Activated CD8-positive, alpha-beta memory T cell treated with anti-CD3 and anti-CD28 coated beads for 4 hours (primary cell): ENCODE measurements around the gene RANBP17.
"Not testable (repeated sequence)": the region's sequence is repeated elsewhere in the genome, so short reads cannot be mapped to it uniquely, and the experiment has no call there.

ENCODE experiments used
- DNase-seq, 2 donors: peaks; one replicate each; pipeline ENCODE4 v3.0.0-alpha.2; 2020; ENCODE audit warnings: low read depth in 2 of 2

Gene RANBP17

DNA sequence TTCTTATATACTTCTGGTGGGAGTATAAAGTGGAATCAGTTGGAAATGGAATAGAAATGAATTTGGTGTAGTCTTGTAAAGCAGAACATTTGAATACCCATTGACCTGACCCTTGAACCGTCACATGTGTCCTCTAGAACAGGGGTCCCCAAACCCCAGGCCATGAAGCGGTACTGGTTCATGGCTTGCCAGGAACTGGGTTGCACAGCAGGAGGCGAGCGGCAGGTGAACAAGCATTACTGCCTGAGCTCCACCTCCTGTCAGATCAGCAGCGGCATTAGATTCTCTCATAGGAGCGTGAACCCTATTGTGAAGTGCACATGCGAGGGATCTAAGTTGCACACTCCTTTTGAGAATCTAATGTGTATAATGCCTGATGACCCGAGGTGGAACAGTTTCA, 80.0 kb downstream of the RANBP17 start:
- no peak for DNase-seq

GRCh38 chr5:170945275-170945674, 83.5 kb downstream of the RANBP17 start:
- no peak for DNase-seq

GRCh38 chr5:170960567-170960966, 98.7 kb downstream of the RANBP17 start:
- DNase-seq, result no peak

DNA sequence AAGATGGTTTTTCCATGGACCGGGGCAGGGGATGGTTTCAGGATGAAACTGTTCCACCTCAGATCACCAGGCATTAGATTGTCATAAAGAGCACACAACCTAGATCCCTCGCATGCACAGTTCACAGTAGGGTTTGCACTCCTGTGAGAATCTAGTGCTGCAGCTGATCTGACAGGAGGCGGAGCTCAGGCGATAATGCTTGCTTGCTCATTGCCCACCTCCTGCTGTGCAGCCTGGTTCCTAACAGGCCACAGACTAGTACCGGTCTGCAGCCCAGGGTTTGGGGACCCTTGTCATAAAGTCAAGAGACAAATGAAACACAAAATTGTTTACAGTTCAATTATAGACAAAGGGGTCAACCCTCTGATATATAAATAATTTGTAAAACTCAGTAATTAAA, 101.7 kb downstream of the RANBP17 start:
- no peak for DNase-seq

DNA sequence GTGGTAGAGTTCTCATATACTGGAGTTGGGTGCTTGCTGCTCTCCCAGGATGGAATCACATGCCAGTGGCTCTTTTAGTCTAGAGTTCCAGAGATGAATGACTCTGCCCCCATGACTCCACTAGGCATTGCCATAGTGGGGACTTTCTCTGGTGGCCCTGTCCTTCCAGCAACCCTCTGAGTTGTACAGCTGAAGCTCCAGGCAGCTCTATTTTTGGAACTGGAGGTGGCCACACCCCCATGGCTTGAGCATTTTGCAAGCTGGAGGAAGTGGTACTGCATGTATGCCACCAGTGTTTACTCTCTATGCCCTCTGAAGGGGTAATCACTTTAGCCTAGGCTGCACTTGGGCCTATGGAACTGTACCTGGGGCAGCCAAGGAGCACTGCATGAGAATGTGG, 112.6 kb downstream of the RANBP17 start:
- DNase-seq, result no peak

DNA sequence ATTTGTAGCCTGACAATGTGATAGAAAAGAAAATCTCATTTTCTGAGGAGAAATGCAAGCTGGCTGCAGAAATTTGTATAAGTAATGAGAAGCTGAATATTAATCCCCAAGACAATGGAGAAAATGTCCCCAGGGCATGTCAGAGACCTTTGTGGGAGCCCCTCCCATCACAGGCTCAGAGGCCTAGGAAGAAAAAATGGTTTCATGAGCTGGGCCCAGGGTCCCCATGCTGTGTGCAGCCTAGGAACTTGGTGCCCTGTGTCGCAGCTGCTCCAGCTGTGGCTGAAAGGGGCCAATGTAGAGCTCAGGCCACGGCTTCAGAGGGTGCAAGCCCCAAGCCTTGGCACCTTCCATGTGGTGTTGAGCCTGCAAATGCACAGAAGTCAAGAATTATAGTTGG, 118.4 kb downstream of the RANBP17 start:
- not testable (repeated sequence) for DNase-seq

GRCh38 chr5:170985486-170985885, 123.7 kb downstream of the RANBP17 start:
- no peak for DNase-seq

- no peak for DNase-seq
Measured at GRCh38 chr5:170986598-170986997, 124.8 kb downstream of the RANBP17 start.

DNA sequence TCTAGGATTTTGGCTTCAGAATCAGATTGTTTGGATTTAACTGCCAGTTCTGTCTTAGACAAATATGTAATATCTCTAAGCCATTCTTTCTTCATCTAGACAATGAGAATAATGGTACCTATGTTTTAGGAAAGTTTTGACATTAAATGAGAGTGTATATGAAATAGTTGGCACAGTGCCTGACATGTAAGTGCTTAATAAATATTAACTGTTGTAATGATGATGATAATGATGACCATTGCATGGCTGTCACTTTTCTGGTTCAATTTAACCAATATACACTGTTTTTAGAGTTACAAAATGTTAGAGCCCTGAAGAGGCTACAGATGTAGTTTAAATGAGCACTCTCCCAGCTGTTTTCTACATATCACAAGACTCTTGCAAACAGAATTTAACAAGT, 131.7 kb downstream of the RANBP17 start:
- no peak for DNase-seq

GRCh38 chr5:171010086-171010485, 148.3 kb downstream of the RANBP17 start:
- no peak for DNase-seq

- DNase-seq, result no peak
Measured at GRCh38 chr5:171010816-171011215, 149.0 kb downstream of the RANBP17 start.

DNA sequence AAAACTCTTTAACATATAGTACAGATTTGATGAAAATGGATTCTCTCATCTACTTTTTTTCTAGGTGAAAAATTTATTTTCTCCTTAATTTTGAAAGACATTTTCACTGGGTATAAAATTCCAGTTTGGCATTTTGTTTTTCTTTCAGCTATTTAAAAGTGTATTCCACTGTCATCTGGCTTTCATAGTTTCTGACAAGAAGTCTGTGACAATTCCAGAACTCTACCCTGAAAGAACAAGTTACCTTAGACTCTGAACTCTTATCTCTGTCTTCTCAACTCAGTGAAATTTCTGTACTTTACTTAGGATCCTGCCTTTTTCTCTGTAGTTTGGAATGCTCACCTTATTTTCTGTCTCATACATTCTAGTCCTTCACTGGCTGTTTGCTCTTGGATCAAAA, 161.7 kb downstream of the RANBP17 start:
- DNase-seq, result no peak

- DNase-seq, result no peak
Measured at GRCh38 chr5:171024084-171024483, 162.3 kb downstream of the RANBP17 start.

DNA sequence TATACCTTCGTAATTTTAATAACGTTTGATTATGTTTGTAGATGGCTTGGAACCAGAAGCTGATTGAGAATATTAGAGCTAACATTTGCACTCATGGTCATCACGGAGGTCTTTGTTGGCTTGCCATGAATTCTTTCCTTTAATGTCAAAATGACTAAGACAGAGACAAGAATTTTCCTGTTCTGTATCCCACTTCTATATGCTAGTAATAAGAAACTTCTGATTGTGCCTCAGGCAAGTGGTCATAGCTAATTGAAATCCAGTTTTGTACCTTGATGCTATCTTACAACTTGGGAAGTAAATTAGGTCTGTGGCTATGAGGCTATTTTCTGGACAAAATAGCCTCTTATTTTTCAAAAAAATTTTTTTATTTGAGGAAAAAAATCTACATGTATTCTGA, 167.6 kb downstream of the RANBP17 start:
- DNase-seq, result no peak

DNA sequence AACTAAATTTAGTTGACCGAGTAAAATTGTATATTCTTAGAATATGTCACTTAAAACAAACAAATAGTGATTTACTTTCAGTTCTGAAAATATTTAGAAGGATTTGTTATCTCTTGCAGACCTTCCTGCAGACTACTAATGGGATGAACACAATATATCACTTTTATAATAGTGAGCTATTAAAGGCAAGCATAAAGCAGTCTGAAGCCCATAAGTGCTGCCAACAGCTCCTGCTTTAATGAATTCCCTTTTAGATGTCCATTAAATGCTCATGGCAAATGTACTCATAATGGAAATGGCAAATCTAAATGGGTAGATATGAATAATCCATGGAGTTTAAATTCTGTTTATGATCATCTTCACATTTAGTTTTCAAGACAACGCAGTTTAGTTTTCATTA, 170.2 kb downstream of the RANBP17 start:
- DNase-seq, result no peak

DNA sequence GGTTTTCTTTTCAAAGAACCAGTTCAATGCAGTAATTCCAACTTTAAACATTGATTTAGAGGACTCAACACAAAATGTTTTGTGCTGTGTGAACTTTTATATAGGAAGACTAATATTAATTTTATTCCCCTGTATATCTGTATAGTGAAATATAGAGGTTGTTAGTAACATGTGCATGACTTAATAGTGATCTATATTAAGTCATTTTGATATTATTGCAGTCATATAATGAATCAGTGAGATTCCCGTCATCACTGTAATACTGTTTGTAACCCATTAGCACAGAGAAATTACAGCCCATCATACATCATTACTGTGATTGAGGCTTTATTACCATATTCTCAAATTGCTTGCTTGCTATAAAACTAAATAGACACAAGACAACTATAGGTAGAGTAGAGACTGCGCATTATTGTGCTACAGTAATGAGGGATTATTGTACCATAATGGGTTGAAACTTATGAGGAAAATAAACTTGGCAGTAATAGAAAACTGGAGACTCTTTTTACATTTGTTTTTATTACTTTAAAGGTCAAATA, 170.7 kb downstream of the RANBP17 start:
- no peak for DNase-seq

DNA sequence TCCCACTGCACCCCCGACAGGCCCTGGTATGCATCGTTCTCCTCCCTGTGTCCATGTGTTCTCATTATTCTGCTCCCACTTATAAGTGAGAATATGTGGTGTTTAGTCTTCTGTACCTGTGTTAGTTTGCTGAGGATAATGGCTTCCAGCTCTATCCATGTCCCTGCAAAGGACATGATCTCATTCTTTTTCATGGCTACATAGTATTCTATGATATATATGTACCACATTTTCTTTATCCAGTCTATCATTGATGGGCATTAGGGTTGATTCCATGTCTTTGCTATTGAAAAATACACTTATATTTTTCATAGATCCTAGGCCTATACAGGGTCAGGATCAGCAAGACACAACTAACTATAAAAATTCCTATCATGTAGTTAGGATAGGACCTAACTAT, 180.1 kb downstream of the RANBP17 start:
- DNase-seq, result not testable (repeated sequence)

DNA sequence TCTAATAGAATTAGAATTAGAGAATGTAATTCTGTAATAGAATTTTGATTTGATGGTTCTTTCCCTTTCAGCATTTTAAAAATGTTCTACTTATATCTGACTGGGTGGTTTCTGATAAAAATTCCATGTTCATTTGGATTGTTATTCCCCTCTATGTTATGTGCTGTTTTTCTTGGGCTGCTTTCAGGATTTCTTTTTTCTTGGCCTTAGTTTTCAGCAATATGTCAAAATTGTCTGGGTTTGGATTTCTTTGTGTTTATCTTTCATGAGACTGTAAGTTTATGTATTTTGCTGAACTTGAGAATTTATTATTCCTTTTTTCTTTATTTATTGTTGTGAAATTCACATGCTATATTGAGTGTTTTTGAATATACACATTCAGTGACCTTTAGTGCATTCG, 189.1 kb downstream of the RANBP17 start:
- no peak for DNase-seq

DNA sequence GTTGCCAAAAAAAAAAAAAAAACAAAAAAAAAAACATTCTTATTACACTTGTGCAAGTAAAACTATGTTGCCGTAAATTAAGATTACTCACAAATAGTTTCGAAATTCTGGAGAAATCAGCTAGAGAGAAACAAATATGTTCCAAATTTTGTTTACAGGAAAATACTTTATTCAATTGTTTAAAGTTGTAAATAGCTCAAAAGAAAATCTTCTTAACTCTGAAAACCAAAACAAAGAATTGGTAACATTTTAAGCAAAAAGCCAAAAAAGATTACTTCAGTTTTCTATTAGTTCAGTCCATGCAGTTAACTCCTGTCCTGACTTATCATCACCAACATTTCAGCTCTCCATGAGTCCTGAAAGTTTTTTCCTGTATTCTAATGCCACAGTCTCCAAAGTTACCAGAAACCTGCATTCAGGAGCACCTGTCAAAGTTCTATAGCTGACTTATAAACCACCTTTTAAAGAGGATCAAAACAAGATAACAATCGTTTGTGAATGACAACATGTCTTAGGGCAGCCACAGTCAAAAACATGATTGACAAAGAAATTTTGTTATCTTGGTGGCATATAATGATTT, 194.1 kb downstream of the RANBP17 start:
- DNase-seq, result no peak

DNA sequence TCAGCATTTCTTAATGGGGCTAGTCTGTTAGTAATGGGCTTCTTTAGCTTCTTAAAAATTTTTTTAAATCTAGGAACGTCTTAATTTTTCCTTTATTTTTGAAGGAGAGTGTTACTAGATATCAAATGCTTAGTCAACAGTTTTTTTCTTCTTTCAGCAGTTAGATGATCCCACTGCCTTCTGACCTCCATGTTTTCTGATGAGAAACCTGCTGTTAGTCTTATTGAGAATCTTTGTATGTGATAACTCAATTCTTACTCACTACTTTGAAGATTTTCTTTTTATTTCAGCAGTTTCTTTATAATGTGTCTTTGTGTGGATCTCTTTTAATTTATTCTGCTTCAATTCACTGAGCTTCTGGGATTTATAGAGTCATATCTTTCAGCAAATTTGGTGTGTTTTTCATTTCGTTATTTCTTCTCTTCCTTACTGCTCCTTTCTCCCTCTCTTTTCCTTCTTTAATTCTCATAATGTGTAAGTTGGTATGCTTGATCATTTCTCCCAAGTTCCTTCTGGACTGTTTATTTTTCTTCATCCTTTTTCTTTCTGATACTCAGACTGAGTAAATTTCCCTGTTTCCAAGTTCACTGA, 205.8 kb downstream of the RANBP17 start:
- DNase-seq, result no peak

GRCh38 chr5:171074747-171075146, 212.9 kb downstream of the RANBP17 start:
- DNase-seq, result no peak

DNA sequence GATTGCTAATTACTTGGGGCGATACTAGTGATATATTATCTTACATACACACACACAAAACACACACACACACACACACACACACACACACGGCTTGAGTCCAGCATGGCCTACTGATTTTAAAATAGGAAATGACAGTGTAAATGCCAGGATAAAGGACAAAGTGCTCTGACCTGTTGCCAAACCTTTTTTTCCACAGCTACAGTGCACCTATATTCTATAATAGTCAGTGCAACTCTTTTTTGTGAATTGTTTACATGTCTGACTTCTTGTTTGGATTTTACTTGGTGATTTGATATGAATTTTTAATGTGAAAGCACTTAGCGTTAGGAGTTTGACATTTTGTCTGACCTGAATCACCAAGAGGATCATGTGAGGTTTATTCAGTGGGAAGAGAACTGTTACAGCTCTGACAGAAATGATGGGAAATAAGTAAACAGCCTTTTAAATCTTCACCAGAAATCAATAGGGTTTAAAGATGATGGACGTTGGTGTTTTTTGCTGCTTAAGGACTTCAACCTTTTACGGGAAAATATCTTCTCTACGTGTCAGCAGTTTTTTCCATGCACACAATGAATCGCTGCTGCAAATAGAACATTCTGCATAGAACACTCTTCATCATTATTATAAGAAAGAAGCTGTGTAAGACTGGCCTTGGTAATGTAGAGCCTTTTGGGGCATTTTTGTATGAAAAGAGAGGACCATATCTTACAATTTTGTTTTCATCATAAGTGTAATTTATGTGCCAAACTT, 218.5 kb downstream of the RANBP17 start:
- DNase-seq, result no peak

DNA sequence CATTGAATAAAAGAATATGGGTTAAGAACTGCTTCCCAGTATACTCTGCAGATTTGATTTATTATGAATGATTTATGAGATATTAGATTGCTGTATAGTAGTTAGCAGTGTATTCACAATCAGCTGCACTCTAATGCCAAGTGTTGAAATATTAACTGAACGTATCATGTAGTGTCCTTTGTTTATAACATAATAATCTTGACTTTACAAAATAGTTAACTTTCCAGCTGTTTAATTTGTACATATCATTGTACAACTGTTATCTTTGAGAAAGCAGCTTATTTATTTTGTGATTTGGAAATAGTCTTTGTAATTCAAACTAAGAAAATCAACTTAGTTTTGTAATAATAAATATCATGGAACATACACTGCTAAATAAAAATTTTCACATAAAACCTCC, 219.5 kb downstream of the RANBP17 start:
- no peak for DNase-seq
